ENCODE measurements around the gene RYR2.

RYR2 gene

DNA sequence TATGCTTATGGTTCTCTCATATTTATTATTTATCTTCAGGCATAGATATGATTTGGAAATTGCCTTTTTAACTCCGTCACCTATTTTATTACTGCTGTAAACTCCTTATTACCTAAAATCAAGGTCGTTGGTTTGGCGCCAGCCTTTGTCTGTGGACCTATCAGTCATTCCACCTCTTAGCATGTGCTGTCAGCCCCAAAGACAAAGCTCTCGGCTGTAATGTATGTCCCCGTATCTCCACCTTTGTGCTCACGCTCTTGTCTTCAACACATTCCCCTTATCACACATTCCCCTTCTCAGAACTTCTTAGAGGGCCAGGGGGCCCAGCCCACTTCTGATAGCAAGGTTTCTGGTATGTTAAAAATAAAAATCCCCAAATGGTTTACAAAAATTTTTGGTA lies 342.2 kb downstream of the RYR2 start:
- DNase-seq = no peak

DNA sequence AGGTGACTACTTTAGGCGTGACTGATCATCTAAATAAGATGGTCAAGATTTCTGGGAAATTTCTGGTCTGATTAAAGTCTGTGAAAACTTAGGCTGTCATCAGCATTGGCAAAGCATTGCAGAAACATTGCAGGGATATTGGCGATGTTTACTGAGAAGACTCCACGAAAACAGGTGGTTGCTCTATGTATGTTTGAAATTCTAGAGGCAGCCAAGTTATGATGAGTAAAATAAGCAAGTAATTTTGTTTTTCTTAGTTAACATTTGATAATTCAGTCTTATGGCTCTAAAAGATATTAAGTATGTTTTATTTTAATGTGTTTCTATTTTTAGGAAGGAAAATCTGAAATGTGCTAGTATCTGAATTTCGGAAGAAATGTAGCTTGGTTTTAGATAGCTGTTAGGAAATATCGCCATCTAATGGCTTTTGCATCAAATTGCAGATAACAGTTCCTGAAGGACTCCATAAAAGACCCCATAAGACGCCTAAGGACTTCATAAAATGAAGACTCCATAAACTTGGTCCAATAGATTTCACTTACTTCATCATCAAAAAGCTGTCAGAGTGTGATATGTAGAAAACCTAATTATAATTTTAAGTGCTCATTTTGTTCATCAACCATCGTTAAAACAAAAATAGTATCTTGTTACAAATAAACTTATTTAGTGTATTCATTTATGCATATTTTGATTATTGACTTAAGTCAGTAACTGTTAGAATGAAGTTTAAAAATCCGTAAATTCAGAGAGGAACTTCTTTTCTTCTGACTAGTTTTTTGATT lies 344.6 kb downstream of the RYR2 start:
- DNase-seq = no peak

GRCh38 chr1:237387144-237387505 lies 345.1 kb downstream of the RYR2 start:
- no peak for DNase-seq

- DNase-seq = no peak
Observed at GRCh38 chr1:237390823-237391222, 348.8 kb downstream of the RYR2 start.

DNA sequence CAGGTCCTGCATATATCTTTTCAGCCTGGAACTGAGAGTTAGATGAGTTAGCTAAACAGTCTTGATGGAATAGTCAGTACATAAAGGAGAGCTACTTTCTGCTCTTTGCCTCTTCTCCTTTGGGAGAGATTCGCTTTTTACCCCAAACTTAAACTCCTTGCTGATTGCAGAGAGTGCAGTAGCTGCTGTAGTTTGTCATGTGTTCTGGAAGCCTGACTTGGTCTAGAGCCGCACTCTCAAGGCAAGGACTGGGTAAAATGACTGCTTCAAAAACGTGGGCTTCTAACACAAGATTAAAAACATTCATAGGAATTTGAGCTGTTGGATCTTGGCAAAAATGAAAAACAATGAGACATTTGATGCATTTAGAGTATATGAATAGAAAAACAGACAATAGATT lies 351.6 kb downstream of the RYR2 start:
- no peak for DNase-seq

DNA sequence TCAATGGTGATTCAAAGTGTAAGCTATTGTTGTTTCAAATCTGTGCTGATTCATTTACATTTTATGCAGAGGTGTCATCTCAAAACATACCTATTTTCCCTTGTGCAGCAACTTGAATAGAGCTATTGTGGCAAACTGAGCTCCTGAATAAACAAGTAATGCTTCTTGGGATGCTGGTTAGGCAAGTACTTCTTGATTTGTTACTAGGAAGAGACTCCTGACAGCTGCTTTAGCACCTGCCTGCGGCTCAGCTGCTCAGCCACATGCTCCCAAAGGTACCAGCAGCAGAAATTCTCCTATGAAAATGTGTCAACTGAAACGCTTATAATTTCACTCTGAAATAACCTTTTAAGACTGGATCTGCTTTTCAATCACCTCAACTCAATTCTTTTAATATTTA lies 352.3 kb downstream of the RYR2 start:
- no peak for DNase-seq

- no peak for DNase-seq
Observed at GRCh38 chr1:237396426-237396825, 354.4 kb downstream of the RYR2 start.

GRCh38 chr1:237398751-237399150 lies 356.8 kb downstream of the RYR2 start:
- DNase-seq = no peak

DNA sequence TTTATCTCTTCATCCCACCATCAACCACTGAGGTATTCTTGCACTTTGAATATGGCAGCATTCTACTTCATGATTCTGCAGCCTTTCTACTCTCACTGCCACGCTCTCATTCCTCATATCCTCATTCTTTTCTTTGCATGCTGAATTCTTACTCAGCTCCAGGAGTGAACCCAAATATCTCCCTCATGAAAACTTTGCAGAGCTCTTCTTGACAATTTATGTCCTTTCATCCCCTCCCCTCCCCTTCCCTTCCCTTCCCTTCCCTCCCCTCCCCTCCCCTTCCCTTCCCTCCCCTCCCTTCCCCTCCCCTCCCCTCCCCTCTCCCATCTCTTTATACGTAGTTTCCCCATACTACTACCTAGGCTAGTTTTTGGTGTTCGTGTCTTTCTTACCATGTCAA lies 363.9 kb downstream of the RYR2 start:
- no peak for DNase-seq

- no peak for DNase-seq
Observed at GRCh38 chr1:237411621-237412020, 369.6 kb downstream of the RYR2 start.

DNA sequence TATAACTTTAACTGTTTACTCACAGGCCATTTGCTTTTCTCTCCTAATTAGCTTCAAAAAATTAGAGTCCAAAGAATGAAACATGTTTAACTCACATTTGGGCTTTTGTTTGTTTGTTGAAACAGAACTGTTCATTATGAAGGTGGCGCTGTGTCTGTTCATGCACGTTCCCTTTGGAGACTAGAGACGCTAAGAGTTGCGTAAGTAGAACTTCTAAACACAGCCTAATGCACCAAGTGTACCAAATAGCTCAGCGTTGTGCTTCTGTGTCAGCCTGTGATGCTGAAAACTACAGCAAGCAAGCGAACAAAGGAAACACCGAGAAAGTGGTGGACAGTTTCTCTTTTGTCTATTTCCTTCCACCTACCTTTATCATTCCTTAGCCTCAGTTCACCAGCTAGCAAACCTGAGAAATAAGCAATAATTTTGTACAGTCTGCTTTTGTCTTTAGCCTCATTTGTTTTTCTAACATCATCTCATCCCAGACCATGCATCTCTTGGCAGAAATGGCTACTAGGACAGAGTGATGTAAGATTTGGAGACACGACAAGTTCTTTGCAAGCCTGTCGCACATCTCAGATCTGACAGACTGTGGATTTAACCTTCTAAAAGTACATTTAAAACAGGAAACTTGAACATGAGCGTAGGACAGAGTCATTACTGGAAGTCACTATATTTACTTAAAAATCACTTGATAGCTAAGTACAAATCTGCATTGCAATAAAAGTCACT lies 375.1 kb downstream of the RYR2 start:
- no peak for DNase-seq

- no peak for DNase-seq
Observed at GRCh38 chr1:237428809-237429208, 386.8 kb downstream of the RYR2 start.

- DNase-seq = no peak
Observed at GRCh38 chr1:237429252-237429651, 387.3 kb downstream of the RYR2 start.

- DNase-seq = no peak
Observed at GRCh38 chr1:237431448-237431847, 389.5 kb downstream of the RYR2 start.

- DNase-seq = no peak
Observed at GRCh38 chr1:237440346-237440745, 398.4 kb downstream of the RYR2 start.

GRCh38 chr1:237444120-237444790 lies 402.3 kb downstream of the RYR2 start:
- no peak for DNase-seq

GRCh38 chr1:237448042-237448441 lies 406.1 kb downstream of the RYR2 start:
- no peak for DNase-seq

GRCh38 chr1:237457573-237457972 lies 415.6 kb downstream of the RYR2 start:
- DNase-seq = no peak

GRCh38 chr1:237467320-237467719 lies 425.3 kb downstream of the RYR2 start:
- DNase-seq = no peak

GRCh38 chr1:237470712-237471338 lies 428.8 kb downstream of the RYR2 start:
- DNase-seq = no peak

- no peak for DNase-seq
Observed at GRCh38 chr1:237471377-237471776, 429.4 kb downstream of the RYR2 start.

GRCh38 chr1:237471956-237472355 lies 430.0 kb downstream of the RYR2 start:
- no peak for DNase-seq

GRCh38 chr1:237473854-237474253 lies 431.9 kb downstream of the RYR2 start:
- DNase-seq = no peak

- no peak for DNase-seq
Observed at GRCh38 chr1:237478082-237478481, 436.1 kb downstream of the RYR2 start.

Measured in activated T-cell treated with anti-CD3 and anti-CD28 coated beads for 4 hours (primary cell).